Type B pancreatic cell (in vitro differentiated cells): ENCODE data around the gene EDC3. TPM values are rescaled to one million over a fixed set of nuclear protein-coding genes. Genes with fewer than 3 reads are reported as not detected.
A peak's percentile ranks its signal among the peaks of the same experiment; 100 is the strongest.

ENCODE experiments used
- DNase-seq: peaks from one replicate; pipeline ENCODE4 v3.0.0; 2021; ENCODE audit warnings: mixed read lengths; ENCODE audit not compliant: unreplicated experiment; ENCODE audit errors: extremely low spot score
- H3K27ac Mint-ChIP-seq: 2 replicates; pipeline ENCODE4 v1.8.0; 2021; ENCODE audit warnings: mild to moderate bottlenecking, mixed read lengths
- H3K27me3 Mint-ChIP-seq: 2 replicates; pipeline ENCODE4 v1.8.0; 2021; ENCODE audit warnings: mixed read lengths
- H3K36me3 Mint-ChIP-seq: 2 replicates; pipeline ENCODE4 v1.8.0; 2021; ENCODE audit warnings: mixed read lengths
- H3K4me1 Mint-ChIP-seq: one replicate; pipeline ENCODE4 v1.8.0; 2021; ENCODE audit warnings: mixed read lengths; ENCODE audit not compliant: unreplicated experiment
- H3K4me3 Mint-ChIP-seq: 2 replicates; pipeline ENCODE4 v1.8.0; 2021; ENCODE audit warnings: mild to moderate bottlenecking, mixed read lengths
- H3K9me3 Mint-ChIP-seq: 2 replicates; pipeline ENCODE4 v1.8.0; 2021; ENCODE audit warnings: mixed read lengths
- total RNA-seq: library from RNA; stranded (reverse); gene quantifications from 2 replicates; pipeline ENCODE4 v1.2.1, GENCODE V29; 2021; ENCODE audit warnings: low replicate concordance
- TF ChIP-seq, protein P1 (sequence below): fragments of 200-600 bp; sonication (generic); conservative IDR thresholded peaks from 2 replicates; pipeline ENCODE4 v1.5.0; 2021; ENCODE audit warnings: antibody characterized with exemption, mild to moderate bottlenecking

Gene EDC3
- total RNA-seq, 1 donor from 2014 or later, result 72.3 TPM

DNA sequence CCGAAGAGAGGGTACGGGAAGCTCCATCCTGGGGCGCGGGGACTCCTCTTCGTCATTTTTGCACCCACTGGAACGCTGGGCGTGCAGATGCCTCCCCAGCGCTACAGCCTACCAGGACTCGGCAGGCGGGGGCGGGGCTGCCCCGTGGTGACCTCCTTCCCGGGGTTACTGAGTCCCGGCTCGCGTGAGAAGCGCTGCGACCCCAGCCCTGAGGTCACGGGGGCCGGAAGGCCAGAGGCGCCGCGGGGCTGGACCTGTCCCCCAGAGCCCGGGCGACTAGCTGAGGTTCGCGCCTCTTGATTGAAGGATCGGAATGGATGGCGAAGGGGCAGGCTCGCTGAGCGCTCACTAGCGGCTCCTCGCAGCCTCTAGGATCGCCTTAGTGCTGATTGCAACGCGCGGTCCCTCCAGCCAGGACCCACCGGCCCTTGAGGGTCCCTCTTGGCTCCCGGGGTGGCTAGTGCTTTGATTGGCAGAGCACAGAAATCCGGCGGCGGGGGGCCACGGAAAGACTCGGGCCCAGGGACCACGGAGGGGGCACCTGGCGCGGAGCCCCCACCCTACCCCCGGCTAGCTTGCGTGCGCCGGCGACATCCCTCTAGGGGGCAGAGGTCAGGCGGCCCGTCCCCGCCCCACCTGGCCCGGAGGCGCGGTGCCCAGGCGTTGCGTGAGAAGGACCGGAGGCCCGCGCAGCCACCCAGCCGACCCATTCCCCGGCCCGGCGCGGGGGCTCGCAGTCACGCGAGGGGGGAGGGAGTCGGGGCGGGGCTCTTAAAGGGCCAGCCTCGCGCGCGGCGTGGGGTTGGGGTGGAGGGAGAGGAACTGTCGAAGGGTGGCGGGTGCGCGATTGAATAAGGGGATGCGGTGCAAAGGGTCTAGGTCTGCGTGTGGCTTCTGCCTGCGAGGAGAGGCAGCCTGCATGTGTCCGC lies 30.3 kb upstream of the EDC3 start:
- peak overlapping the region; percentile 79 for H3K4me3 Mint-ChIP-seq
- peaks cover 17% of the 10 kb centered on the region for H3K27me3 Mint-ChIP-seq
- H3K4me1 Mint-ChIP-seq, result peaks cover 29% of the 10 kb centered on the region
- TF ChIP-seq, protein P1, sequence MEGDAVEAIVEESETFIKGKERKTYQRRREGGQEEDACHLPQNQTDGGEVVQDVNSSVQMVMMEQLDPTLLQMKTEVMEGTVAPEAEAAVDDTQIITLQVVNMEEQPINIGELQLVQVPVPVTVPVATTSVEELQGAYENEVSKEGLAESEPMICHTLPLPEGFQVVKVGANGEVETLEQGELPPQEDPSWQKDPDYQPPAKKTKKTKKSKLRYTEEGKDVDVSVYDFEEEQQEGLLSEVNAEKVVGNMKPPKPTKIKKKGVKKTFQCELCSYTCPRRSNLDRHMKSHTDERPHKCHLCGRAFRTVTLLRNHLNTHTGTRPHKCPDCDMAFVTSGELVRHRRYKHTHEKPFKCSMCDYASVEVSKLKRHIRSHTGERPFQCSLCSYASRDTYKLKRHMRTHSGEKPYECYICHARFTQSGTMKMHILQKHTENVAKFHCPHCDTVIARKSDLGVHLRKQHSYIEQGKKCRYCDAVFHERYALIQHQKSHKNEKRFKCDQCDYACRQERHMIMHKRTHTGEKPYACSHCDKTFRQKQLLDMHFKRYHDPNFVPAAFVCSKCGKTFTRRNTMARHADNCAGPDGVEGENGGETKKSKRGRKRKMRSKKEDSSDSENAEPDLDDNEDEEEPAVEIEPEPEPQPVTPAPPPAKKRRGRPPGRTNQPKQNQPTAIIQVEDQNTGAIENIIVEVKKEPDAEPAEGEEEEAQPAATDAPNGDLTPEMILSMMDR, result no peak
- H3K27ac Mint-ChIP-seq, result peak overlapping the region; percentile 82
- H3K36me3 Mint-ChIP-seq, result peaks cover 4% of the 10 kb centered on the region
- H3K9me3 Mint-ChIP-seq, result no peaks in the 10 kb centered on the region
- DNase-seq, result peak; percentile 77

DNA sequence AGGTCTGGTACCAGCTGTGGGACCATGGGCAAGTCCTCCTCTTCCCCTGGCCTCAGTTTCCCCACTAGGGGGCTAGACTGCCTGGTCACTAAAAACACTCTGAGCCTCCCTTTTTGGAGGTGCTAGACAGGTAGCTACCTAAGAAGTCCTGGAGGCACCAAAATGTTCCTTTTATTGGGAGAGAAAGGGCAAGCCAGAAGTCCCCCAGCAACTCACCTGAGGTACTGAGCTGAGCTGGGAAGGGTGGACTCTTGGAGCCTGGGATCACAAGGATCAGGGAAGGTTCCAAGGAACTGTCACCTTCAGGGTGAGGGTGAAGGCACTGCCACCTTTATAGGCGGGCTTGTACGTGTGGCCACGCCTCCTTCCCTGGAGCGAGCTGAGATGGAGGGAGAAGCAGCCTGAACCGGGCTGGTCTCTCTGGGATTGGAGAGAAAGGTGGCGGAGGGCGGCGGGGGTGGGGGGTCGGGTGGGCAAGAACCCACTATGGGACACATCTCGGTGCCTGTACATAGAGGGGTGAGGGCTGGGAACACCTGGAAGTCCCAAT lies 29.5 kb upstream of the EDC3 start, which contains the start of gene CYP1A1:
Gene CYP1A1 (minus strand): TSS at position 304 of the 550 bp plus-strand sequence. CDS start 2,431 bp downstream, outside the sequence.
- DNase-seq, result no peak
- Mint-ChIP-seq H3K27me3 (peaks cover 13% of the 10 kb centered on the region), H3K4me1 (peaks cover 24% of the 10 kb centered on the region)

DNA sequence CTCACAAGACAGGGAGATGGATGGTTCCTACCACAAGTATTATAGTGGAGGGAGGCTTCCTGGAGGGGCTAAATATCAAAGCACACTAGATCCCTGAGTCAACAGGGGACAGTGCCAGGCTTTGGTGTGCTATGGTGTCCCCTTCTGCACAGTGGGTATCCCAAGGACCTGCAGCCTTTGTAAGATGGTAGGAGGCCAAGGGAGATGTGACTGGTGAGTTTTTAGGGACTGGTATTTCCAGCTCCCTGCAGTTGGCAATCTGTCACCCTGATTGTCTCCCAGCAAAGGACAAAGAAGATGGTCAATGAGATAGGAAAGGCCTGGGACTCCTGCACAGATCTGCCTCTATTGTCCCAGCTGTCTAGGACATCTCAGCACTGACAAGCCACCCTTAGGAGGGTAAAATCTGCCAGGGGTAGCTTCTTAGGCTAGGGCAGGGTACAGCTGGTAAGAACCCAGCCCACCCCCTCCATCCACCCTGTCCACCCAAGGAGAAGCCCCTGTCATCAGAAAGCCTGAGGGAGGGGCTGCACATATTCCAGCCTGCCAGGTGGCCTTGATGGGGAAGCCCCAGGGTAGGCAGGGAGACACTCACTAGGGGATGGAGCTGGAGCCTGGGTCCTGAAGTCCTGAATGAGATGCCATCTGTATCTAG lies 28.9 kb upstream of the EDC3 start:
- H3K4me1 Mint-ChIP-seq, result peaks cover 24% of the 10 kb centered on the region
- TF ChIP-seq, protein P1, result no peak
- peaks cover 14% of the 10 kb centered on the region for H3K36me3 Mint-ChIP-seq
- H3K9me3 Mint-ChIP-seq, result no peaks in the 10 kb centered on the region
- H3K4me3 Mint-ChIP-seq, result peak overlapping the region; percentile 79
- peaks cover 13% of the 10 kb centered on the region for H3K27me3 Mint-ChIP-seq
- DNase-seq, result no peak
- H3K27ac Mint-ChIP-seq, result peak overlapping the region; percentile 82

More for the DNA sequence above, 29.5 kb upstream of the EDC3 start, which contains the start of gene CYP1A1:
- Mint-ChIP-seq H3K4me3 (peak within 1 kb of the TSS; percentile 79), H3K27ac (peak within 1 kb of the TSS; percentile 82), H3K36me3 (peaks cover 12% of the 10 kb centered on the region), H3K9me3 (no peaks in the 10 kb centered on the region)
- TF ChIP-seq, protein P1, result no peak

DNA sequence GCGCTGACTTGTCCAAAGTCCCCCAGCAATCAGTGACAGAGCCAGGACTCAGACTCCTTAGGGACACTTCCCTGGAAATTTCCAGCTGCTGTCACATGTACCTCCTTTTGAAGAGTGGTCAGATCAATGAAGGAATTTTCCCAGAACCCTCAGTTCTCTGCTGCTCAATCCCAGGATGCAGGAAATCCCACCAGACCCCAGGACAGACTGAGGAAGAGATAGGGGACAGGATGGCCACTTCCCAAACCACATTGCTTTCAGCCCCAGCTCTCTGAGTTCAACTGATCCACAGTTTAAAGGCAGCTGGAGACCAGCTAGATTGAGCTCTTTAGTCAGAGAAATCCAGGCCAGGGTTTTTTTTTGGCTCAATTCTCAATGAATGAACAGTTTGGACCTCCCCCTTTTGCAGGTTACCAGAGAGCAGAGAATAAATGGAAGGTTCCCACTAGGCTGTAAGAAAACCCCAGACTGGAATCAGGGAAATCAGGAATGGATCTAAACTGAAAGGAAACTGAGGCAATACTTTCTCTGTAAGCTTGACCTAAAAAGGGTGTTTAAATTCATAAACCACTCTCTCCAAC lies 28.0 kb upstream of the EDC3 start:
- peak overlapping the region; percentile 82 for H3K27ac Mint-ChIP-seq
- peak overlapping the region; percentile 79 for H3K4me3 Mint-ChIP-seq
- DNase-seq, result no peak
- no peaks in the 10 kb centered on the region for H3K9me3 Mint-ChIP-seq
- peaks cover 24% of the 10 kb centered on the region for H3K4me1 Mint-ChIP-seq
- TF ChIP-seq, protein P1, result no peak
- H3K36me3 Mint-ChIP-seq, result peaks cover 17% of the 10 kb centered on the region
- peaks cover 13% of the 10 kb centered on the region for H3K27me3 Mint-ChIP-seq

DNA sequence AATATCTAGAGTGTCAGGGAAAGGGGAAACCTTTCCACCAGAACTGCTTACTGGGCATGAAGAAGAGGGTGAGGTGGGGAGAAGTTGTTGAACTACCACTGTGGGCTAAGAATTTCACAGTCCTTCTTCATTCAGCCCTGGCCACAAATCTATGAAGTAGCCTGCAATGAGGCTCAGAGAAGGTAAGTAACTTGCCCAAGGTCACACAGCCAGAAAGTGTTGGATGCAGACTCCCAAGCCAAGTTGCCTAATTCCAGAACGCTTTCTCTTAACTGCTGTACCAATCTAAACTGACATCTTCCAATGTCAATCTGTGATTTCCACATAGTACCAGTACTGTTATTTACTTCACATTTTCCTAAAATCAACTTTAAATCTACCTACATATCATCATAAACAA lies 27.4 kb upstream of the EDC3 start:
- H3K4me1 Mint-ChIP-seq, result peaks cover 24% of the 10 kb centered on the region
- peaks cover 17% of the 10 kb centered on the region for H3K36me3 Mint-ChIP-seq
- peaks cover 13% of the 10 kb centered on the region for H3K27me3 Mint-ChIP-seq
- H3K27ac Mint-ChIP-seq, result peak overlapping the region; percentile 82
- H3K4me3 Mint-ChIP-seq, result peak overlapping the region; percentile 79
- no peak for DNase-seq
- no peaks in the 10 kb centered on the region for H3K9me3 Mint-ChIP-seq
- TF ChIP-seq, protein P1, result no peak
